ENCODE results near the gene VSTM2B.

- TF ChIP-seq CTCF (IDR thresholded peaks at IDR 0.05; ENCODE audit: low read depth, low read length): no peak
- TF ChIP-seq EZH2phosphoT487 (IDR thresholded peaks at IDR 0.05; ENCODE audit: low read depth): no peak
Measured at GRCh38 chr19:29520390-29520789, 5.4 kb upstream of the VSTM2B start.
